ENCODE measurements around the gene PTPRG. TPM values are rescaled to one million over a fixed set of nuclear protein-coding genes. Genes with fewer than 3 reads are reported as not detected.

PTPRG gene
- polyA plus RNA-seq, 3 donors: not detected

DNA sequence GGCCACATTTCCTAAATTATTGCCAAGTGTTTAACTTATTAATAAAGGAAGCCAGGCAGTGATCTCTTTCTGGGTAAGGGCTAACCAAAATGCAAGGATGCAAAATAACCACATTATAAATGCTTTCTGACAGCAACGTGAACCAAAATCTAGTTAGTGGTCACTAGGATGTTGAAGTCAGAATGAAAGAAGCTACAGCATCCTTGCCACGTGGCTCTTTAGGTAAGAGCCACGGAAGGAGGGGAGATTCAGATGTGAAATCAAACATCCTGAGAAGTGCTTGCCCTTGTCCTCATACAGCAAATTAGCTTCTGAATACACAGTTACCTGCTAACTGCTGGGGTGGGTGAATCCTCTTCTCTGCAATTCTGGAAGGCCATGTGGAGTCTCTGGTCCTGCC lies 565.7 kb downstream of the PTPRG start:
- H3K4me3 Mint-ChIP-seq: no peak overlapping the region
- no peak for DNase-seq
- H3K4me2 ChIP-seq (replicated peaks; ENCODE audit: extremely low read depth, low read length, poor library complexity, severe bottlenecking): no peak overlapping the region

DNA sequence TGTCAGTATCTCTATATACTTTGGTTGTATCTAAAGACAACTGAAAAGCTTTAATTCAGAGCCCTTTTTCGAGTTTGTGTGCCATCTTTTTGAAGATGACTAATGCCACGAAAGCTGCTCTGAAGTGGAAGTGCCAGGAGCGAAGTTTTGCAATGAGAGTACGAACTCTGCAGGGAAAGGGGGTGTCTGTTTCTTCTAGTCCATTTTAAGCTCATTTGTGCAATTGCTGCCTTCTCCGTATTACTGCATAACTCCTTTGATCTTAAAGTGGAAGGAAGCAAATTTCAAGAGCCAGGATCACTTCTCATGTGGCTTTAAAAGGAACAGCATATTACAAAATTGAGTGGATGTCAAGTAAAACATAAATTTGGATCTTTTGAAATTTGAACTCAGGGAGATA lies 566.7 kb downstream of the PTPRG start:
- H3K27ac ChIP-seq (ENCODE audit: low read depth in 1 of 2, low read length in 2 of 2): no peak overlapping the region
- H3K36me3 Mint-ChIP-seq: no peaks in the 10 kb centered on the region
- peaks cover 0 to 5% (median 2%) of the 10 kb centered on the region in 7 donors for H3K9me3 Mint-ChIP-seq
- H3K4me2 ChIP-seq (replicated peaks; ENCODE audit: extremely low read depth, low read length, poor library complexity, severe bottlenecking): no peak overlapping the region
- H3K9ac ChIP-seq (ENCODE audit: insufficient read depth, low read length, poor library complexity, severe bottlenecking): no peak overlapping the region
- H3K79me2 ChIP-seq (ENCODE audit: insufficient read depth, low read length): no peaks in the 10 kb centered on the region
- no peaks in the 10 kb centered on the region for H3K4me1 Mint-ChIP-seq
- H3K27me3 ChIP-seq (ENCODE audit: control insufficient read depth in 2 of 2, insufficient read depth in 2 of 2, low read length in 2 of 2): no peaks in the 10 kb centered on the region
- DNase-seq: no peak
- no peaks in the 10 kb centered on the region for H4K20me1 ChIP-seq (ENCODE audit: insufficient read depth, low read length)
- H3K9me3 ChIP-seq (replicated peaks in 1 of 2; ENCODE audit: control insufficient read depth in 1 of 2, insufficient read depth in 1 of 2, low read length in 2 of 2): peaks cover 0 to 4% of the 10 kb centered on the region in 2 donors
- WGBS (ENCODE audit: insufficient coverage): 80% methylated on average over 1 of the region's 5 CpGs
- no peaks in the 10 kb centered on the region for H3K4me1 ChIP-seq (ENCODE audit: control insufficient read depth in 1 of 2, insufficient read depth in 2 of 2, low read length in 2 of 2)
- no peak overlapping the region for H3K4me3 Mint-ChIP-seq
- H3K36me3 ChIP-seq (replicated peaks in 1 of 2; ENCODE audit: control insufficient read depth in 1 of 2, insufficient read depth in 2 of 2, low read length in 2 of 2): no peaks in the 10 kb centered on the region
- H3K4me3 ChIP-seq (replicated peaks in 1 of 3; ENCODE audit: low read depth in 2 of 3, low read length in 3 of 3): no peak overlapping the region
- intact Hi-C loops (cut with micrococcal nuclease): no loop called here
- H3K27ac Mint-ChIP-seq: no peak overlapping the region
- TF ChIP-seq, protein P1, sequence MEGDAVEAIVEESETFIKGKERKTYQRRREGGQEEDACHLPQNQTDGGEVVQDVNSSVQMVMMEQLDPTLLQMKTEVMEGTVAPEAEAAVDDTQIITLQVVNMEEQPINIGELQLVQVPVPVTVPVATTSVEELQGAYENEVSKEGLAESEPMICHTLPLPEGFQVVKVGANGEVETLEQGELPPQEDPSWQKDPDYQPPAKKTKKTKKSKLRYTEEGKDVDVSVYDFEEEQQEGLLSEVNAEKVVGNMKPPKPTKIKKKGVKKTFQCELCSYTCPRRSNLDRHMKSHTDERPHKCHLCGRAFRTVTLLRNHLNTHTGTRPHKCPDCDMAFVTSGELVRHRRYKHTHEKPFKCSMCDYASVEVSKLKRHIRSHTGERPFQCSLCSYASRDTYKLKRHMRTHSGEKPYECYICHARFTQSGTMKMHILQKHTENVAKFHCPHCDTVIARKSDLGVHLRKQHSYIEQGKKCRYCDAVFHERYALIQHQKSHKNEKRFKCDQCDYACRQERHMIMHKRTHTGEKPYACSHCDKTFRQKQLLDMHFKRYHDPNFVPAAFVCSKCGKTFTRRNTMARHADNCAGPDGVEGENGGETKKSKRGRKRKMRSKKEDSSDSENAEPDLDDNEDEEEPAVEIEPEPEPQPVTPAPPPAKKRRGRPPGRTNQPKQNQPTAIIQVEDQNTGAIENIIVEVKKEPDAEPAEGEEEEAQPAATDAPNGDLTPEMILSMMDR (IDR thresholded peaks at IDR 0.05): no peak
- peaks cover 0 to 3% (median 2%) of the 10 kb centered on the region in 3 donors for H3K27me3 Mint-ChIP-seq (ENCODE audit: low read depth in 3 of 3)
- H2AFZ ChIP-seq (ENCODE audit: insufficient read depth, low read depth, low read length, poor library complexity, severe bottlenecking): no peak overlapping the region

More for the DNA sequence above, 565.7 kb downstream of the PTPRG start:
- H3K79me2 ChIP-seq (ENCODE audit: insufficient read depth, low read length): no peaks in the 10 kb centered on the region
- Mint-ChIP-seq H3K4me1 (no peaks in the 10 kb centered on the region), H3K36me3 (no peaks in the 10 kb centered on the region), H3K9me3 (peaks cover 0 to 5% (median 2%) of the 10 kb centered on the region in 7 donors), H3K27me3 (ENCODE audit: low read depth in 3 of 3) (peaks cover 0 to 3% (median 2%) of the 10 kb centered on the region in 3 donors), H3K27ac (no peak overlapping the region)
- H3K4me1 ChIP-seq (ENCODE audit: control insufficient read depth in 1 of 2, insufficient read depth in 2 of 2, low read length in 2 of 2): no peaks in the 10 kb centered on the region
- intact Hi-C loops (cut with micrococcal nuclease): no loop called here
- H3K27ac ChIP-seq (ENCODE audit: low read depth in 1 of 2, low read length in 2 of 2): no peak overlapping the region
- no peaks in the 10 kb centered on the region for H4K20me1 ChIP-seq (ENCODE audit: insufficient read depth, low read length)
- no peaks in the 10 kb centered on the region for H3K36me3 ChIP-seq (replicated peaks in 1 of 2; ENCODE audit: control insufficient read depth in 1 of 2, insufficient read depth in 2 of 2, low read length in 2 of 2)
- no CpG with 5 or more reads among the region's 3 CpGs for WGBS (ENCODE audit: insufficient coverage)
- peaks cover 0 to 4% of the 10 kb centered on the region in 2 donors for H3K9me3 ChIP-seq (replicated peaks in 1 of 2; ENCODE audit: control insufficient read depth in 1 of 2, insufficient read depth in 1 of 2, low read length in 2 of 2)
- H2AFZ ChIP-seq (ENCODE audit: insufficient read depth, low read depth, low read length, poor library complexity, severe bottlenecking): no peak overlapping the region
- H3K9ac ChIP-seq (ENCODE audit: insufficient read depth, low read length, poor library complexity, severe bottlenecking): no peak overlapping the region
- TF ChIP-seq, protein P1 (IDR thresholded peaks at IDR 0.05): no peak
- H3K27me3 ChIP-seq (ENCODE audit: control insufficient read depth in 2 of 2, insufficient read depth in 2 of 2, low read length in 2 of 2): no peaks in the 10 kb centered on the region
- H3K4me3 ChIP-seq (replicated peaks in 1 of 3; ENCODE audit: low read depth in 2 of 3, low read length in 3 of 3): no peak overlapping the region
